CD4-positive, alpha-beta T cell treated with Interferon alpha-2 for 1 hour (primary cell): ENCODE measurements around the gene LIME1.

Source experiments
- DNase-seq, 2 donors: peaks; one replicate each; pipeline ENCODE4 v3.0.0-alpha.2; 2020 to 2022

Gene LIME1

DNA sequence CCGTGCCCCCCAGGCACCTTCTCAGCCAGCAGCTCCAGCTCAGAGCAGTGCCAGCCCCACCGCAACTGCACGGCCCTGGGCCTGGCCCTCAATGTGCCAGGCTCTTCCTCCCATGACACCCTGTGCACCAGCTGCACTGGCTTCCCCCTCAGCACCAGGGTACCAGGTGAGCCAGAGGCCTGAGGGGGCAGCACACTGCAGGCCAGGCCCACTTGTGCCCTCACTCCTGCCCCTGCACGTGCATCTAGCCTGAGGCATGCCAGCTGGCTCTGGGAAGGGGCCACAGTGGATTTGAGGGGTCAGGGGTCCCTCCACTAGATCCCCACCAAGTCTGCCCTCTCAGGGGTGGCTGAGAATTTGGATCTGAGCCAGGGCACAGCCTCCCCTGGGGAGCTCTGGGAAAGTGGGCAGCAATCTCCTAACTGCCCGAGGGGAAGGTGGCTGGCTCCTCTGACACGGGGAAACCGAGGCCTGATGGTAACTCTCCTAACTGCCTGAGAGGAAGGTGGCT is 39.1 kb upstream of the LIME1 start:
- no peak for DNase-seq

DNA sequence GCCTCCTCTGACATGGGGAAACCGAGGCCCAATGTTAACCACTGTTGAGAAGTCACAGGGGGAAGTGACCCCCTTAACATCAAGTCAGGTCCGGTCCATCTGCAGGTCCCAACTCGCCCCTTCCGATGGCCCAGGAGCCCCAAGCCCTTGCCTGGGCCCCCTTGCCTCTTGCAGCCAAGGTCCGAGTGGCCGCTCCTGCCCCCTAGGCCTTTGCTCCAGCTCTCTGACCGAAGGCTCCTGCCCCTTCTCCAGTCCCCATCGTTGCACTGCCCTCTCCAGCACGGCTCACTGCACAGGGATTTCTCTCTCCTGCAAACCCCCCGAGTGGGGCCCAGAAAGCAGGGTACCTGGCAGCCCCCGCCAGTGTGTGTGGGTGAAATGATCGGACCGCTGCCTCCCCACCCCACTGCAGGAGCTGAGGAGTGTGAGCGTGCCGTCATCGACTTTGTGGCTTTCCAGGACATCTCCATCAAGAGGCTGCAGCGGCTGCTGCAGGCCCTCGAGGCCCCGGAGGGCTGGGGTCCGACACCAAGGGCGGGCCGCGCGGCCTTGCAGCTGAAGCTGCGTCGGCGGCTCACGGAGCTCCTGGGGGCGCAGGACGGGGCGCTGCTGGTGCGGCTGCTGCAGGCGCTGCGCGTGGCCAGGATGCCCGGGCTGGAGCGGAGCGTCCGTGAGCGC is 38.5 kb upstream of the LIME1 start:
- DNase-seq: no peak

DNA sequence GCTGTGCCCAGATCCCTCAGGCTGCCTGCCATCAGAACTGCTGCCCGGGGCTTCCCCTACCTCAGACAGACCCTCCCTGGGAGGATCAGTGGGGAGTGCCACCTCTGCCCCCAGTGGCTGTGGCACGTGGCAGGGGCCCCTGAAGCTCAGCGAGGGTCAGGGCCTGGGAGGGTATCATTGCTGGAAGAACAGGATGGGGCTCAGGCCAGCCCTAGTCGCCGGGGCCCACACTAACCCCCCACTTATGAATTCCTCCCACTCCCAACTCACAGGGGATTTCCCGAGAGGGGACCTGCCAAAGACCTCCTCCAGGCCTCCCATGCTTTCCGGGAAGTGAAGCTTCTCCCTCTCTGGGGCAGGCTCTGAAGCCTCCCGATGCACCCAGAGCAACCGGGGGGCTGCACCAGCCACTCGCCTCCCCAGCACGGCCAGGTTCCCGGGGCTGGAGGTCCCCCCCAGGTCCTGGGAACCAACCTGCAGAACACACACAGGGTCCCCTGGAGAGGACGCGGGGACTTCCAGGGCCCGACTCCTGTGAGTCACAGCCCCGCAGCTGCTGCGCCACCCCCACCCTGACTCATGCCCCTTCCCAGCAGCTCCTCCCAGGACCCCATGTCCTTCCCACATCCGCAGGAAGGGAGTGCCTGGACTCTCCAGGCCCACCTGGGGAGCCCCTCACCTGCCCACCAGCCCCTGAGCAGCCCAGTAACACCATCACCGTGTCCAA is 37.6 kb upstream of the LIME1 start:
- DNase-seq: no peak

DNA sequence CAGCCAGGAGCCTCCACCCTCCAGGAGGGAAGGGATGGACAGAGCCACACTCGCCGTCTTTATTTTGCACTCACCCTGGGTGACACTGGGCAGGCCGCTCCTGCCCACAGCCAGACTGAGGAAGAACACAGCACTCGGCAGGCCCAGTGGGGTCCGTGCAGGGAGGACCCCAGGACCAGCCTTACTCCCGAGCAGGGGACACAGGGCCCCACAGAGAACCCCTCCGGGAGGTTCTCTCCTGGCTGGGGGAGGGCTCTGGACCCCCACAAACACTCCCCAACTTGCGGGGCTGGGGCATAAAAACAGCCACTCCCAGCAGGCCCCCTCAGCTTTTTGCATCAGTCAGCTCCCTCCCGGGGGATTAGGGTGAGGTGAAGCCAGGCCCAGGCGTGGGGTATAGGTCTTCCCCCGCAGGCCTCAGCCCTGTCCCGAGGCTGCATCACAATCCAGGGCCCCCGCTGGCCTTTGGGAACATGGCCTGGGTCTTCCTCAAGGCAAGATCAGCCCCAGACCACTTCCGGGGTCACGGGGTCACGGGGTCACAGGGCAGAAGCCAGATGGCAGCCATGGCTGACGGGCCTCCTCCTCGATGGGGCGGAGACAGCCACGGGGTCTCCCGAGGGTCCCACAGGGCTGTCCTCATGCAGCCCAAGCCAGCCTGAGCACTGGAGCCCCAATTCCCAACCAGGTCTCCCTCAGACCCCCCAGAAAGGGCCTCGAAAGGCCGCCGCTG is 36.8 kb upstream of the LIME1 start:
- no peak for DNase-seq

DNA sequence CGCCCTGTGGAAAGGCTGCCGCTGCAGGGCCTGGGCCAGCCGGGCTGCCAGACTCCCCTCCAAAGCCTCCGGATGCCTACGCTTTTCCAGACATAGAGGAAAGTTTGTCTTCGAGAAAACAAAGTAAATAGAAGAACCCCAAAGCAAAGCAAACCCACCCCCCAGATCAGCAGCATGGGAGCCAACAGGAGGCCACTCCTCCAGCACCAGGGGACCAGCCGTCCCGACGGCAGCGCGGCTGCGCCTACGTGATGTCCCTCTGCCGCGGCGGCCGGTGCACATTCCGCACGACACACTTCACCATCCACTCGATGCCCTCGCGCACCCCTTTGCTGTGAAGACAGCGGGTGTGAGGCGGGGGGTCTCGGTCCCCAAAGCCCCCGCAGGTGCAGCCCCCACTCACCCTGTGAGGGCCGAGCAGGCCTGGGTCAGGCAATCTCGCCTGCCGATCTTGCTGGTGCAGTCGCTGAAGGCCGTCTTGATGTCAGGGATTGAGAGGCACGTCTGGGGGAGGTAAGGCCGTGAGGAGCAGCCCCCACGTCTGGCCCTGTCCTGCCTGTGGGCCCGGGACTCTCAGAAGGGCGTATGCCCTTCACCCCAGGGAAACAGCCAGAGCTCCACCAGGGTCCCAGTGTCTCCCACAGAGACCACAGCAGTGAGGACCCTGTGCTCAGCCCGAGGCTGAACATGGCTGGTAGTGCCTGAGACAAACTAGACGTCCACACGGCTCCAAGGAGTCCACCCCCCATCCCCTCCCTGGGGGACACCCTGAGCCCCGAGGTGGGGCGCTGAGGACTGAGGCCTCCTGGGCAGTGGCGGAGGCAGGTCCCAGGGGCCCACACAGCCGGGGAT is 36.0 kb upstream of the LIME1 start:
- no peak for DNase-seq

DNA sequence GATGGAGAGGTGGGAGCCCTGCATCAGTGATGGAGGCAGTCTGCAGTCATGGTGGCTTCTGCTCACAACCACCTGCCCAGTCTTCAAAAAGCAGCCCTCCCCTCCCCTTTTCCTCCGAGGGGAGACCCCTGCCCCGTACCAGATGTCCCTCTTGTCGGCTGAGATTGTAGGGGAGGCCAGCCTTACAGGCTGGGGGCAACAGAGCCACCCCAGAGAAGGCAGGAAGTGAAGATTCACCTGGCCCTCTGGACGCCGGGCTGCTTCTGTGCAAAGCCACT is 35.5 kb upstream of the LIME1 start:
- DNase-seq: no peak

DNA sequence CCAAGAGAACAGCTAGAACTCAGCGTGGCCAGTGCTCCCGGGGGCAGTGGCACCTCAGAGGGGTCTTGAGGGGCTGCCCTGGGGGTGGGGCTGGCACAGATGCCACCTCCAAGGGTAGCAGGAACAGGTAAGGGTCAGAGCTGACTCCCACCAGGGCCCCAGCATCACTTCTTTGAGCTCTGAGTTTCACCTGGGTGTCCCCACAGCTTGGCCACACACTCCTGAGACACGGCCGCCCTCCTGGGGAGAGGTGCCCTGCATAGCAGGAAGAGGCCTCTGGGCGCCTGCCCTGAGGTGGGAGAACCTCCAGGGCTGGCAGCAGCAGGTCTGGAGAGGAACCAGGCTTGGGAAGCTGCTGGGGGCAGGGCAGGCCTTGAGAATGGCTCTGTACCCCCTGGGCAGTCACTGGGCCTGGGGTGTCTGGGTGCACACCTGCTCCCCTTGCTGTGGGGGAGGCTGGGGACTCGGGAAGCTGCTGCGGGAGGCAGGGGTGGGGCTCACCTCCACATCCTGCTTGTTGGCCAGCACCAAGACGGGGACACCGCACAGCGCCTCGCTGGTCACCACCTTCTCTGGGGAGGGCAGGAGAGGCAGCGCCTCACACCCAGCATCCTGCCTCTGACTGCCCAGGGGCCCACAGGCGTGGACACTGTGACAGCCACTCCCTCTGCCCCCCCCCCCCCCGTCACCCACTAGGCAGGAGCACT is 35.0 kb upstream of the LIME1 start:
- no peak for DNase-seq

DNA sequence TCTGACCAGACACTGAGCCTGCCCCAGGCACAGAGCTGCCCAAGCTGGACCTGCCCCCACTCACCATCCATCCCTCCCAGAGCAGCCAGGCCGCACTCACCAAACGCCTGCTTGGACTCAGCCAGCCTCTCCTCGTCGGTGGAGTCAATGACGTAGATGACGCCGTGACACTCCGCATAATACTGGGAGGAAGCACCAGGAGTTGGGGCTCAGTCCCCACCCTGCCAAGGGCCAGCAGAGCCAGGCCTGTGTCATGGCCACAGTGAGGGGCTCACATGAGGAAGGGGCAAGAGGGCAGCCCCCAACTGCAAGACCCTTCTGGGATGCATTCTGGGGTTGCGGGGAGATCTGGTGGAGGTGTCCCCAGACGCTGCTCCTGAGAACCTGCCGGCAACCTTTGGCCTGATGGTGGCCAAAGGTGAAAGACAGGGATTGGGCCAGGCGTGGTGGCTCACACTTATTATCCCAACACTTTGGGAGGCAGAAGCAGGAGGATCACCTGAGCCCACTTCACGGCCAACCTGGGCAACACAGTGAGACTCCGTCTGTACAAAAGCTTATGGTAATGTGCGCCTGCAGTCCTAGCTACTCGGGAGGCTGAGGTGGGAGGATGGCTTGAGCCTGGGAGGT is 34.3 kb upstream of the LIME1 start:
- no peak for DNase-seq

DNA sequence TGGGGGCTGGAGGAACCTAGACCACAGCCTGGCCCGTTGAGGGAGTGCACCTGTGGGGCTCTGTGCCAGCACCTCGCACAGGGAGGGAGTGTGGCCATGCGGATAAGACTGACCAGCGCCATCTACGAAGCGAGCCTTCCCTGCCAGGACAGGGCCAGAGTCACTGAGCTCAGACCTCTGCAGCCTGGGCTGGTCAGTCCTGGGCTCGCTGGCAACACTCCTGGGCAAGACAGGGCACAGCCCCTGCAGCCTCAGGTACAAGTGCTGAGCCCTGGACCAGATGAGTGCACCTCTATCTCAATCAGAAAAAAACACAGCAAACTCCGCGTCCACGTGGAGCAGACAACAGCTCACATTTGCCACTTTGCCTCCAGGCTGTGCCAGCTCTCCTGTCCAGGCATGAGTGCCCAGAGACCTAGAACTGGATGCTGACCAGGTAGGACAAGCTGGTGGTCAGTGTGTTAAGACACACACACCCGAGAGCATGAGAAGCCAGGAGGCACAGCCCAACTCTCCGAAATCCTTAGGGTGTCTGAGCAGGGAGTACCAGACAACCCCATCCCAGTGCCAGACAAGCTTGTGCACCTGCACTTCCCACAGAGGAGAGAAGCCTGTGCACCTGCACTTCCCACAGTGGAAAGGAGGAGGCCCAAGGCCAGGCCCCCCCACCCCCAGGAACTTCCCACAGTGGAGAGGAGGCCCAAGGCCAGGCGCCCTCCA is 33.6 kb upstream of the LIME1 start:
- no peak for DNase-seq

DNA sequence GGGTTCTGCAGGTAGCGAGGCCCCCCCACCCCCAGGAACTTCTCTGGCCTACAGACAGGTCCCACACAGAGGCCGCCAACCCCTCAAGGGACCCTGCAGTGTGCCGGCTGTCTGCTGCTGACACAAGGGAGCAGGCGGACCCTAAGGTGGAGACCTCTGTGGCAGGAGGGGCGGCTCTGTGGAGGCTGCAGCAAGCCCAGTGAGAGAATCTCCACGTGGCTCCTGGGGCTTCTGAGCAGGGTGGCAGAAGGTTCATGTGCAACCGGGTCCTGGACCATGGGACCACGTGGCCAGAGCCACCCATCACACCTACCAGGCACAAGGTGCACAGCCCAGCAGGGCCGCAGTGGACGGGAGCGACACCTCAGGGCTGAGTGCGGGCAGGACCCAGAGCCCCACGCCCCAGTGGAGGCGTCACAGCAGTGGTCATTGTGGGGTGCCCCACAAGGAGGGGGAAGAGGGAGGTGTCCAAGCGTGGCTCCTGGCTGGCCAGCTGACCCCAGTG is 32.9 kb upstream of the LIME1 start:
- DNase-seq: no peak

DNA sequence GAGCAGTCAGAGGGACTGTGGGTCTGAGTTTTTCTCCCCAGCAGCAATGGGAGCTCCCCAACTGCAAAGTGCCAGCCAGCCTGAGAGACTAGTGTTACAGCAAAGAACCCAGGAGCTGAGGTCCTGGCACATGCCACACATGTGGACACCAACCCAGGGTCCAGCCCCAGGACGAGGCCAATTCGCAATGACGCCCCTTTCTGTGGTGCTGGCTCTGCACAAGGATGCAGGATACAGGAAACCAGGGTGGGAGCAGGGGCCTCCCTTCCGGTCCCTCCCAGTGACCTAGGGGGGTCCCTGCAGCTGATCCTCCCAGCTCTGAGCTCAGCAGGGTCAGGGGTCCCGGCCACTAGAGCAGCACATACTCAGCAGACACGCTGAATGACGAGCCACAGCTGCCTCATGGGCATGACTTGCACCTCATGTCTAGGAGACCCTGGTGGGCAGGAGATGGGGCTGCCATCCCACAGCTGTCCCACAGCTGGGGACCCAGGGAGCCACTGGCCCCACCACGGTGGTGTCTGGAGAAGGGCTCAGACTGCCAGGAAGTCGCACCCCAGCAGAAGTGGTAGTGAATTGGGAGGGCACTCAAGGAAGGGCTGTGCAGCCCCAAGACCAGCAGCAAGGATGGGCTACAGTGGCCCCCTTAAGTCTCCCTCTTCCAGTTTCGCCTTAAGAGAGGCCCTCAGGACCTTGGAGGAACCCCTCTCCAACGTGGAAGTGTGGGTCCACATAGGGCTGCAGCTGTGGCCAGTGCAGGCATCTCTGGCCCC is 32.3 kb upstream of the LIME1 start:
- no peak for DNase-seq

DNA sequence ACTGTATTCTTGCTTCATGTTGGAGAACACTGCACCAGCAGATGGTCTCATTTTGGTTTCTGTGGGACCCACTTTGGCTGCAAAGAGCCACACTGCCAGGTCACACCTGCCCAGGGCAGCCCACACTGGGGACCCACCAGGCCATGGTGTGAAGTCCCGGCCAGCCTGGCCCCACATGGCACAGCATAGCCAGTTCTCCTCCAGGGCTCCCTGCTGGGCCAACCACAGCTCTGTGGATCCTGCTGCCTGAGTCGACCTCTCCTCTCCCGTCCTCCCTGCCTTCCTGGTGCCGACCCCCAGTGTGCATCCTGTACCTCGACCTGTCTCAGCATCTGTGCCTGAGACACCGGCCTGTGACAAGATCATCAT is 31.7 kb upstream of the LIME1 start:
- no peak for DNase-seq

DNA sequence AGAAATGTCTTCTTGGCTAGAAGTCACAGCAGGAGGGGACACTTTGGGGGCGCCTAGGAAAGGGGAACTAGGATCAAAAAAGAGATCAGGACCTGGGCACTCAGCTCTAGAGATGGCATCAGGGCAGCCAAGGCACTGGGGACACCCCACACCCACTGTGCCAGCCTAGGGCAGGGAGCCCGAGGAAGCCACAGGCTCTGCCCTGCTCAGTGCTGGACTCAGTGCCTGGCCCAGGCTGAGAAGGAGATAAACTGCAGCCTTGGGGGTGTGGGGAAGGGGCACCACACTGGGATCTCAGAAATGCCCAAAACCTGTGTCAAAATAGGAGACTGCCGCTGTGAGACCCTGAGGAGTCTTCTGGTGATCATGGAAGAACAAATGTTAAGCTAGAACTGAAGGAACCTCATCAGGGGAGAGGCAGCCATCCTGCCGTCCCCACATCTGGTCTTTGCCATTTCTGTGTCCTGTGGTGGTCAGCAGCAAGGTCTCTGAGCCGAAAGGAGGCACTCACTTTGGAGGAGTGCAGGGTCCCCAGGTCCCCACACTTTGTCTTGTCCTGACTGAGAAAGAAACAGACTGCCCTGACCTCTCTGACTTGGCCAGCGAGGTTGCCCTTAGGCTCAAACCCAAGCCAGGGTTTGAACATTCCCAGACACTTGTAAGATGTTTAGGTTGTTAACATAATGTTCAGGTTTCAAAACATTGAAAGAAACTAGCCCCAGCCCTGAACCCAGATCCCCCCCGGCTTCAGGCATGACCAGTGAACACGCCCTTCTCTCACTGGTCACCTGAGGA is 31.0 kb upstream of the LIME1 start:
- DNase-seq: no peak

DNA sequence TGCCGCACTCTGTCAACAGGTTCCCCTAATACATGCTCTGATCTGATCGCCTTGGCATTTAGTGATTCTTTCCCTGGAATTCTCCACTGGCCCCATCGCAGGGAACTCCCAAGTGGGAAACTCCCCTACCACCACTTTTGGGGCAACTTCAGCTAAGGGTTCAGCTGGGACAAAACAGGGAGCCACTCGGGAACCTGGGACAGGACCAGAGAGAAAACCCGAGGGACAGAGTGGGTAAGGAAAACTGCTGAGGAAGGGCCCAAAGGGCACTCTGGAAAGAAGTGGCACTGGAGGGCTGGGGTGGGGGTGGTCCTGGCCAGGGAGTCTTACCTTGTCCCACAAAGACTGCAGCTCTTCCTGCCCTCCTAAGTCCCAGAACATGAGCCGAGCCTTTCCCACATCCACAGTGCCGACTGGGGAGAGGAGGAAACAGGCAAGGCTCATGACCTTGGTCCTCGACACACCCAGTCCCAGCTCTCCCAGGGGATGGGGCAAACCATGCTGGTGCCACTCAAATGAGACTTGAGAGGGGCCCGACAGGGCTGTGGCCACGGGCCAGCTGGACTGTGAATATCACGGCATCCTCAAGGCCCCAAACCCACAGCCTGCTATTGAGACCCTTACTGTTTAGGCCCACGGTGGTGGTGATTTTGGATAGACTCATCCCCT is 30.3 kb upstream of the LIME1 start:
- DNase-seq: no peak

DNA sequence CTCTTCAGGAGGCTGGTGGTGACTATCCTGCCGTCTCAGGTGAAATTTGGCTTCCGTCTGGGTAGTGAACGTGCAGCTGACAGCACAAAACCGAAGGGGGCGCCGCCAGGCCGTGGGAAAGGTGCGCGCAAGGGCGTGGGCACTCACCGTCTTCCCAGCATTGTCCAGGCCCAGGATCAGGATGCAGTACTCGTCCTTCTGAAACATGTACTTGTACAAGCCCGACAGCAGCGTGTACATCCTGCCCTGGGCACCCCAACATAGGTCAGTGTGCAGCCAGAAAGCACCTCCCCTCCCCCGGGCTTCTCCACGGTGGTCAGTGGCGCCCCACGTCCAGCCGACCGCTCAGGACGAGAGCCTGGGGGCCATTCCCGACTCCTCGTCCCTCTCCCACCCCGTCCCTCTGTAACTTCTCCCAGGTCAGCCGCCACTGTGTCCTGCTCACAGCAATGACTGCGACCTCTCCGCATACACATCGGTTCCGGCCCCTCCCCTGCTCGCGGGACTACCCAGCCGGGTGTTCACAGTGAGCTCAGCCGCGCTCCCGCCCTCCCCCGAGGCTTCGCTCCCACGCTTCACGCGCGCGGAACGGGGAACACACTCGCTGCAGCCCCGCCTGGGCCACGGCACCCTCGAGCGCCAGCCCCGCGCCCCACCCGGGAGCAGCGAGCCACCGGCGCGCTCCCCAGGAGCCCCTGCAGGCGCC is 29.5 kb upstream of the LIME1 start:
- peak; percentile 43 to 68 for DNase-seq

DNA sequence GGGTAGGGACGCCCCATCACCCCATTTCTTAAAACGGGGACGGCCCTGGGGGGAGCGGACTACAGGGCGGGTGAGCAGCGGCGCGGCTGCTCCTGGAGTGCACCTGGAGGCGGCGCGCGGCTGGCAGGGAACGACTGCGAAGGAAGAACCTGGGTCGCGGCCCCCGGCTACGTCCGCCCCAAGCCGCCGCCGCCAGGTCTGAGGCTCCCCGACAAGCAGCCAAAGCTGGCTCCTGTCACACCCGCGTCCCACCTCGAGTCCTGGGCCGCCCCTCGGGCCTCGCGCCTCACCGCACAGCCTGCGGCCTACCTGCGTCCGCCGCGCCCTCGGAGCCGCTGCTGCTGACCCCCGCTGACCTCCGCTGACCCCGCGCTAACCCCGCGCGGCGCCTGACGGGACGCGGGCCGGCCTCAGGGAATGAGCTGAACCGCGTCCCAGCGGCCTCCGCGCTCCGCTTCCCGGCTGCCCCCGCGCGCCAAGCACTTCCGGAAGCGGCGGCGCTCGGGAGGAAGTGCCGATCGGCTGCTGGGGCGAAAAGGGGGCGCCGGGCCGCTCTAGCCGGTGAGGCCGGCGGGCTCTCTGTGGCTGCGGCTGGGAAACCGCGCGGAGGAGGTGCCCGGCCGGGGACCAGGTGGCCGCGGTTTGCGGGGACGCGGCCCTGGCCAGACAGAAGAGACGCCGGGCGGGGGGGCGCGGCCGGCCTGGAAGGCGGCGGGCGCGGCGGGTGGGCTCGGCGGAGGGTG is 28.7 kb upstream of the LIME1 start, which contains the start of the genes ARFRP1 and ZGPAT:
ARFRP1 (minus strand) TSS at position 419 of the 743 bp plus-strand sequence. CDS start 885 bp downstream, outside the sequence.
ZGPAT (plus strand) TSS at position 482 of the 743 bp plus-strand sequence. CDS start 542 bp downstream, outside the sequence.
- DNase-seq: peak; percentile 84 to 91
